AG04449 (cell line): ENCODE results near the gene CYP27C1.

Source experiments
- CTCF ChIA-PET: fragments of 350-600 bp; formaldehyde crosslinking; extraction: SDS; loops from one replicate; lab custom pipeline; 2021; ENCODE audit warnings: antibody characterized with exemption; lab: Yijun Ruan, JAX
- POLR2A ChIA-PET: fragments of 400-600, 350-600 bp; formaldehyde crosslinking; extraction: SDS; loops from one replicate; lab custom pipeline; 2020; ENCODE audit warnings: antibody characterized with exemption, inconsistent platforms; lab: Yijun Ruan, JAX
- DNase-seq: peaks from one replicate; pipeline ENCODE4 v3.0.0-alpha.2; 2010; ENCODE audit warnings: low read depth, low spot score
- H3K4me3 ChIP-seq: 2 replicates; pipeline ENCODE4 v1.5.1; 2011; ENCODE audit warnings: low read depth, mild to moderate bottlenecking, control low read depth, low read length
- CTCF ChIP-seq: IDR thresholded peaks from one replicate; pipeline ENCODE4 v1.5.1; 2011; ENCODE audit warnings: mild to moderate bottlenecking, moderate library complexity, low read length, control low read depth, inconsistent platforms; ENCODE audit not compliant: insufficient read depth; ENCODE audit errors: missing control alignments

The CYP27C1 gene

GRCh38 chr2:127182626-127183458 lies 37.3 kb downstream of the CYP27C1 start:
- TF ChIP-seq CTCF, result no peak
- H3K4me3 ChIP-seq, result no peak overlapping the region
- no peak for DNase-seq
- CTCF ChIA-PET, result interaction anchor here (0.6 to 1.8 kb wide), 3 partner anchors 9 to 54 kb away, joined by 3 to 4 read pairs (median 3); no protein-coding TSS in a partner anchor
- POLR2A ChIA-PET, result no interaction called here

- H3K4me3 ChIP-seq, result no peak overlapping the region
- POLR2A ChIA-PET, result no interaction called here
- TF ChIP-seq CTCF, result no peak
- DNase-seq, result no peak
- CTCF ChIA-PET, result interaction anchor here (0.6 to 1.8 kb wide), 4 partner anchors 8 to 297 kb away, joined by 3 to 4 read pairs (median 3); no protein-coding TSS in a partner anchor
These were observed 38.2 kb downstream of the CYP27C1 start for GRCh38 chr2:127181851-127182250.

- POLR2A ChIA-PET, result no interaction called here
- DNase-seq, result no peak
These were observed 40.3 kb downstream of the CYP27C1 start for GRCh38 chr2:127179766-127180165.

GRCh38 chr2:127177617-127178263 lies 42.4 kb downstream of the CYP27C1 start:
- no peak overlapping the region for H3K4me3 ChIP-seq
- DNase-seq, result no peak
- ChIA-PET CTCF (interaction anchor here (0.7 to 2.4 kb wide), 8 partner anchors 11 to 127 kb away, joined by 3 to 10 read pairs (median 4); no protein-coding TSS in a partner anchor), POLR2A (no interaction called here)
- no peak for TF ChIP-seq CTCF

More at GRCh38 chr2:127179766-127180165, 40.3 kb downstream of the CYP27C1 start:
- CTCF ChIA-PET, result interaction anchor here (2.1 kb wide), 1 partner anchor 17 kb away, joined by 5 read pairs; no protein-coding TSS in a partner anchor
- no peak overlapping the region for H3K4me3 ChIP-seq
- TF ChIP-seq CTCF, result no peak

GRCh38 chr2:127176371-127177311 lies 43.5 kb downstream of the CYP27C1 start:
- no peak for DNase-seq
- TF ChIP-seq CTCF, result peak; percentile 25
- ChIA-PET POLR2A (interaction anchor here (0.6 to 1.1 kb wide), 3 partner anchors 23 to 332 kb away, joined by 4 to 5 read pairs (median 5); partner anchors contain the start of gene BIN1), CTCF (interaction anchor here (0.8 to 5.8 kb wide), 14 partner anchors 10 to 434 kb away, joined by 3 to 39 read pairs (median 6); no protein-coding TSS in a partner anchor)
- no peak overlapping the region; the same call in 1 of the 2 replicates for H3K4me3 ChIP-seq
